ENCODE measurements around the gene PEX10.

The PEX10 gene

DNA sequence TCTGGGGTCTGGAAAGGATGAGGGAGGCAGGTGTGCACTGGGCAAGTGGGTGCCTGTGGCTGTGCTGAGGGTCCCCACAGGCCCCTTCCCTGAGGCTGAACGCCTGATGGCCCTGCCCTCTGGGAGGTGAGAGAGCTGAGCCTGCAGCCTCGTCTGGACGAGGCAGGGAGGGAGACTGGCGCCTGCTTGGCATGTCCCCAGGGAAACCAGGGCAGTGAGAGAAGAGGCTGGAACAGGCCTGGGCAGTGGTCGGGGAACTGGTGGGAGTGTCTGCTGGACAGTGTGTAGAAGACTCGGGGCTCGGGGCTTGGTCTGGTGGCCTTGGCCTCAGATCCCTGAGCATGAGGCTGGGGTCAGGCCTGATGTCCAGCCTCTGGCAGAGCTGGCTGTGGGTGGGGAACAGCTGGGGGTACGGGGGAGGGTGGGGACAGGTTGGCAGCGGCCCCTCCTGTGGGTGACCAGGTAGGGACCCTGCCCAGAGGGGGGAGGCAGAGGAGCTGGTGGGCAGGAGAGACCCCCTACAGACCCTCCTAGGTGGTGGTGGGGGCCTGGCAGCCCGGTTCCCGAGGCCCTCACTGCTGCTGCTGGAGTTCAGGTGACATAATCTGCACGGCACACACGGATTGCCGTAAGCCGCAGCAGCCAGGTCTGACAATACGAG is 32.9 kb upstream of the PEX10 start:
- Histone ChIP-seq H3K36me3 (ENCODE audit: control insufficient read depth, insufficient read depth, low read length) (no peaks in the 10 kb centered on the region), H3K9me3 (ENCODE audit: control insufficient read depth, low read length) (no peaks in the 10 kb centered on the region), H3K79me2 (no peaks in the 10 kb centered on the region), H3K4me2 (ENCODE audit: low read length) (no peak overlapping the region), H3K27ac (no peak overlapping the region), H2AFZ (no peak overlapping the region), H3K4me1 (no peaks in the 10 kb centered on the region), H3K27me3 (ENCODE audit: control insufficient read depth, insufficient read depth, low read length) (no peaks in the 10 kb centered on the region), H3K9ac (no peak overlapping the region), H3K4me3 (ENCODE audit: low read depth, low read length) (no peak overlapping the region)
- TF ChIP-seq, protein P1, sequence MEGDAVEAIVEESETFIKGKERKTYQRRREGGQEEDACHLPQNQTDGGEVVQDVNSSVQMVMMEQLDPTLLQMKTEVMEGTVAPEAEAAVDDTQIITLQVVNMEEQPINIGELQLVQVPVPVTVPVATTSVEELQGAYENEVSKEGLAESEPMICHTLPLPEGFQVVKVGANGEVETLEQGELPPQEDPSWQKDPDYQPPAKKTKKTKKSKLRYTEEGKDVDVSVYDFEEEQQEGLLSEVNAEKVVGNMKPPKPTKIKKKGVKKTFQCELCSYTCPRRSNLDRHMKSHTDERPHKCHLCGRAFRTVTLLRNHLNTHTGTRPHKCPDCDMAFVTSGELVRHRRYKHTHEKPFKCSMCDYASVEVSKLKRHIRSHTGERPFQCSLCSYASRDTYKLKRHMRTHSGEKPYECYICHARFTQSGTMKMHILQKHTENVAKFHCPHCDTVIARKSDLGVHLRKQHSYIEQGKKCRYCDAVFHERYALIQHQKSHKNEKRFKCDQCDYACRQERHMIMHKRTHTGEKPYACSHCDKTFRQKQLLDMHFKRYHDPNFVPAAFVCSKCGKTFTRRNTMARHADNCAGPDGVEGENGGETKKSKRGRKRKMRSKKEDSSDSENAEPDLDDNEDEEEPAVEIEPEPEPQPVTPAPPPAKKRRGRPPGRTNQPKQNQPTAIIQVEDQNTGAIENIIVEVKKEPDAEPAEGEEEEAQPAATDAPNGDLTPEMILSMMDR (IDR thresholded peaks at IDR 0.05), result no peak

GRCh38 chr1:2444138-2444591 is 31.8 kb upstream of the PEX10 start:
- Histone ChIP-seq H3K4me1 (no peaks in the 10 kb centered on the region), H2AFZ (no peak overlapping the region), H3K36me3 (ENCODE audit: control insufficient read depth, insufficient read depth, low read length) (no peaks in the 10 kb centered on the region), H3K79me2 (no peaks in the 10 kb centered on the region), H3K9me3 (ENCODE audit: control insufficient read depth, low read length) (no peaks in the 10 kb centered on the region), H3K4me2 (ENCODE audit: low read length) (no peak overlapping the region), H3K27me3 (ENCODE audit: control insufficient read depth, insufficient read depth, low read length) (no peaks in the 10 kb centered on the region), H3K9ac (no peak overlapping the region), H3K4me3 (ENCODE audit: low read depth, low read length) (no peak overlapping the region), H3K27ac (no peak overlapping the region)
- TF ChIP-seq, protein P1 (IDR thresholded peaks at IDR 0.05), result no peak

GRCh38 chr1:2443277-2444137 is 31.1 kb upstream of the PEX10 start:
- H3K79me2 ChIP-seq, result no peaks in the 10 kb centered on the region
- H3K4me1 ChIP-seq, result no peaks in the 10 kb centered on the region
- no peak overlapping the region for H3K4me2 ChIP-seq (ENCODE audit: low read length)
- no peaks in the 10 kb centered on the region for H3K36me3 ChIP-seq (ENCODE audit: control insufficient read depth, insufficient read depth, low read length)
- H3K27me3 ChIP-seq (ENCODE audit: control insufficient read depth, insufficient read depth, low read length), result no peaks in the 10 kb centered on the region
- H3K9me3 ChIP-seq (ENCODE audit: control insufficient read depth, low read length), result no peaks in the 10 kb centered on the region
- no peak overlapping the region for H3K27ac ChIP-seq
- TF ChIP-seq, protein P1 (IDR thresholded peaks at IDR 0.05), result peak; percentile 21
- no peak overlapping the region for H3K9ac ChIP-seq
- H2AFZ ChIP-seq, result no peak overlapping the region
- H3K4me3 ChIP-seq (ENCODE audit: low read depth, low read length), result no peak overlapping the region

DNA sequence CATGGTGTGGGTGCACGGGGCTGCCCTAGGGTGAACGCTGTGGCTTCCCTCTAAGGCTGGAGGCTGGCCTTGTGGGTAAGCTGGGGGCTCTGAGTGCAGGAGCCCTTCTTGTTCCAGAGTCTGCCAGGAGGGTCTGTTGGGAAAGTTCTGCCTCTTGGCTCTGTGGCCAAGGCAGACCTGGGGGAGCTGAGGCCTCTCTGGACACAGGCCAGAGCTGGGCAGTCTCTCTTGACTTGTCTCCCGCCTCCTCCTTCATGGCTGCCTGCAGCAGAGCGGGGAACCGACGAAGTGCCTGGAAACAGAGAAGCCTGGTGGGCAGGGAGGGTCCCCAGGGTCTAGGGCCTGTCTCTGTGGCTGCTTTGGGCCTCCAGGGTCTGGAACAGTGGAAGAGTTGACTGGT is 30.3 kb upstream of the PEX10 start:
- no peaks in the 10 kb centered on the region for H3K27me3 ChIP-seq (ENCODE audit: control insufficient read depth, insufficient read depth, low read length)
- H3K4me3 ChIP-seq (ENCODE audit: low read depth, low read length), result no peak overlapping the region
- no peaks in the 10 kb centered on the region for H3K79me2 ChIP-seq
- H3K4me2 ChIP-seq (ENCODE audit: low read length), result no peak overlapping the region
- no peaks in the 10 kb centered on the region for H3K4me1 ChIP-seq
- no peak overlapping the region for H3K27ac ChIP-seq
- TF ChIP-seq, protein P1 (IDR thresholded peaks at IDR 0.05), result no peak
- no peak overlapping the region for H3K9ac ChIP-seq
- no peaks in the 10 kb centered on the region for H3K9me3 ChIP-seq (ENCODE audit: control insufficient read depth, low read length)
- H2AFZ ChIP-seq, result no peak overlapping the region
- no peaks in the 10 kb centered on the region for H3K36me3 ChIP-seq (ENCODE audit: control insufficient read depth, insufficient read depth, low read length)
